Peyer's patch (tissue), 4 donors: ENCODE results near the gene SCNN1B.

Source experiments
- CTCF ChIP-seq, 6 experiments: fragments of 450-650 bp in 4 of 6; fragments of 200-600 bp in 2 of 6; sonication (generic) in 1 of 6; IDR thresholded peaks; one replicate each; pipeline ENCODE4 v1.5.1; 2017 to 2019; ENCODE audit warnings: antibody characterized with exemption in 6 of 6, mild to moderate bottlenecking in 3 of 6, moderate library complexity in 1 of 6
- POLR2A ChIP-seq, 2 donors: fragments of 450-650 bp; IDR thresholded peaks; one replicate each; pipeline ENCODE4 v1.5.1; 2017; ENCODE audit warnings: antibody characterized with exemption in 2 of 2, mild to moderate bottlenecking in 2 of 2, moderate library complexity in 2 of 2

GRCh38 chr16:23294260-23294659 is 7.8 kb upstream of the SCNN1B start:
- no peak for TF ChIP-seq CTCF (IDR thresholded peaks at IDR 0.05)
- no peak for TF ChIP-seq POLR2A (IDR thresholded peaks at IDR 0.05)
